HG03457 (cell line): Measurements from ENCODE around the gene DGCR2.

Source experiments
- ATAC-seq: cut with Tn5 transposase; IDR thresholded peaks from one replicate; pipeline ENCODE4 v1.9.1; 2021; ENCODE audit warnings: moderate number of reproducible peaks; ENCODE audit not compliant: unreplicated experiment

Gene DGCR2

GRCh38 chr22:19110064-19110458, 12.2 kb downstream of the DGCR2 start:
- no peak for ATAC-seq

GRCh38 chr22:19109198-19110063, 12.8 kb downstream of the DGCR2 start:
- ATAC-seq, result no peak

DNA sequence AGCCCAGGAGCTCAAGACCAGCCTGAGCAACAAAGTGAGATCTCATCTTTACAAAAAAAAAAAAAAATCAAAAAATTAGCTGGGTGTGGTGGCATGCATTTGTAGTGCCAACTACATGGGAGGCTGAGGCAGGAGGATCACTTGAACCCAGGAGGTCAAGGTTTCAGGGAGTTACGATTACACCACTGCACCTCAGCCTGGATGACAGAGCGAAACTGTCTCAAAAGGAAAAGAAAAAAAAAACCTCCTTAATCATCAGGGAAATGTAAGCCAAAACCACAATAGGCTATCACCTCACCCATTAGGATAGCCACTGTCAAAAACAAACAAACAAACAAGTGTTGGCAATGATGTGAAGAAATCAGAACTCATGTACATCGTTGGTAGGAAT, 13.4 kb downstream of the DGCR2 start:
- no peak for ATAC-seq

GRCh38 chr22:19107730-19108074, 14.5 kb downstream of the DGCR2 start:
- no peak for ATAC-seq

DNA sequence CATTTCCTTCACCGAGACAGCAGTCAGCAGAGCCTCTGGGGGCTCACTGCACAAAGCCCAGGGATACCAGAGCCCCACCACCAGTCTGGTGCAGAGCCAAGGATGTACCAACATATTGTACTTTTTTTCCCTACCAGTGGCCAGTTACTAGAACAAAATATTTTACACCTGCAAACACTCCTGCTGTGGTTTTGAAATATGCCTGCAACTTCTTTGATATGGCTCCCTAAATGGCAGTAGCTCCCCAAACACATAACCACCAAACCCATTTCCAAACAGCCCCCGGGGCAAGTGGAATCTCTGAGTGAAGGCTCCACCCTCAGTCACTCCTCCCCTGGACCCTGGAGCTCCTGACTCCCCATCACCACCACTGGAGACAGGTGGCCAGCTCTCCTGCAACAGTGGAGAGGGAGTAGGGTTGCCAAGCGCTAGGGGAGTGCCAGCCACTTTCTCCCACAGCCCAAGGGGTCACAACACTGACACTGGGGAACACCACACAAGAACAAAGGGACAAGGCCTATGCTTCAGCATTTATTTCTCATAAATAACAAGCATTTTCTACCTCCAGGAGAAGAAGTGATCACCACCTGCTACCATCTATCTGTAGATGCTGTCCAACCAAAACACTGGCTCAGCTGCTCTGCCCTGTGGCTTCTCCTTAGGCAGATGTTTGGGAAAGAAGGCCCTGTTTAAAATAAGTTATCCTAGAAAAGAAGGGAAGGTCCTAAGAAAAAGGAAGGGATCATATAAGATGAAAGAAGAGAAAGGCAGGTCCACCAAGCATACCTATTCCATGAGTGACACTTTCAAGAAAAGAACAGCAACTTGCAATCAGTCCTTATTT, 15.1 kb downstream of the DGCR2 start:
- ATAC-seq, result no peak

GRCh38 chr22:19105867-19106802, 16.1 kb downstream of the DGCR2 start:
- no peak for ATAC-seq

- no peak for ATAC-seq
These were observed 16.8 kb downstream of the DGCR2 start for GRCh38 chr22:19105456-19105855.

DNA sequence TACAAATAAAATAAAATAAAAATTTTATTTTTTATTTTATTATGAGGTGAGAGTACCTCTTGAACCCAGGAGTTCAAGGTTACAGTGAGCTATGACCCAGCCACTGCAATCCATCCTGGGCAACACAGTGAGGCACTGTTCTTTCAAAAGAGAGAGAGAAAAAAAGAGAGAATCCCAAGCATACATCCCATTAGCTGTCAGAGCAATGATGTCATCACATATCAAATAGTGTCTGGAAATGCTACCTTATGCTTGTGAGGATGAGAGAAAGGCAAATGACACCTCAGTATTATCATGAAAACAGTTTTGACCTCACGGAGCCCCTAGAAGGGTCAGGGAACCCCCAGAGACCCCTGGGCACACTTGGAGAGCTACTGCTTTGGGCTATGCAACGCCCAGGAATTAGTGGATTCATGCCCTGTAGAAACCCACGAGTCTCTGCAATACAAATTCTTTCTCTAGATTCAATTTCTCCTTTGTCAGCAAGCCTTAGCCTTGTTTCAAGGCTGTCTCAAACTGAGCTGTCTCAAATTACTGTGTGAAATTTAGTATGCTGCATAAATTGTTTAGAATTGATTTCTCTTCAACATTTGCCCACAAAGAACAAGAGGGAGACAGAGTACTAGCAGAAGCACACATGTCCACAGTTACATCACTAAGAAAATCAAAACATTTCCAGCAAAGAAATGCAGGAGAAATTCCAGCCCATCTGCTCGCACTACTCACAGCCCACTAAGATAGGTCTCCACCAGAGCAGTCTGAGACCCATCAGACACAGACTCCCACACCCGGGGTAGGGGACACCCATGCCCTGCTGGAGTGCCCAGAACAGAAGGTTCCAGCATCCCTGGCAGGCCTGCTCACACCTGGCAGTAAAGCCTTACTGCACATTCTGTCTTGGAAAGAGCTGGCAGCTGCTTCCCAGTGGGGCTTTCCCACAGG, 18.1 kb downstream of the DGCR2 start:
- no peak for ATAC-seq

DNA sequence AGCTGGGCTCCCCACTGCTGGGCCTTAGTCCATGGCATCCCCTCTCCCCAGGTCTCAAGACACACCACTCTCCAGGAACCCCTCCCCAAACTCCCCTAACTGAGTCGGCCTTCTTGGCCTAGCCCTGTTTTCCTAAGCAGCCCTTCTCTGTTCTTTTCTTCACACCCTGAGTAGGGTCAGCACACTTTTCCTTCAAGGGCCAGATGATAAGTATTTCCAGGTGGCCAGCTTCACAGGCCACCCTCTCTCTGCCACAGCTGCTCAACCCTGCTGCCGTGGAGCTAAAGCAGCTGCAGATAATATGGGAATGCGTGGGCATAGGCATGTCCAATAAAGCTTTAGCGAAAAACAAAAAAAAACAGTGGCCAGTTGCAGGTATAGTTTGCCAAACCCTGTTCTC, 24.1 kb downstream of the DGCR2 start:
- no peak for ATAC-seq

- no peak for ATAC-seq
These were observed 24.7 kb downstream of the DGCR2 start for GRCh38 chr22:19097518-19097917.

DNA sequence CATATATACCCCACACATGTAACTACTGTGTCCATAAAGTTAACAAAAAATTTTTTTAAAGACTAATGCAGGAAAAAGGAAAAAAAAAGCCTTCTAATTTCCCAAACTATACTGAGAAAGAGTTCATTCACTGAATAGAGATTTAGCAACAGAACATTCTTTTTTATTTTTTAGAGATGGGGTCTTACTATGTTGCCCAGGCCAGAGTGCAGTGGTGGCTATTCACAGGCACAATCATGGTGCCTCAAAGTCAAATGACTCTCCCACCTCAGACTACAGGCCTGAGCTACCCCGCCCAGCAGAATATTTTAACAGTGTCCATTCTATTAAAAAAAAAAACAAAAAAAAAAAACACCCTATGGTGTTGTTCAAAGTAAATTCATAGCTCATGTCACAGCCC, 25.7 kb downstream of the DGCR2 start:
- no peak for ATAC-seq

DNA sequence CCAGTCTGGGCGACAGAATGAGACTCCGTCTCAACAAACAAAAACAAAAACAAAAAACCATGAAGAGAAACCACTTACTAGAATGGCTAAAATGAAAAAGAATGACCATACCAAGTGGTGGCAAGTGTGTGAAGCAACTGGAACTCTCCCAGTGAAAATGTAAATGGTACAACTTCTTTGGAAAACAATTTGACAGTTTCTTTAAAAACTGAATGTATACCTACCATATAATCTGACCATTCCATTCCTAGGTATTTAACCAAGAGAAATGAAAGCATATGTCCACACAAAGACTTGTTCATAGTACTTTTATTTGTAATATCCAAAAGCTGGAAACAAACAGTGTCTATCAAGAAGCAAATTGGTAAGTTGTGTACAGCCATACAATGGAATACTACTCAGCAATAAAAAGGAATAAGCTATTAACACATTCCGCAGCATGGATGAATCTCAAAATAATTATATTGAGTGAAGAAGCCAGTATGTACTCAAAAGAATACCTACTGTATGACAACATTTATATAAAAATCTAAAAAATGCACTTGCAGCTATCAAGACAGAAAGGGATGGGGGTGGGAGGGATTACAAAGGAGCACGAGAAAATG, 27.7 kb downstream of the DGCR2 start:
- no peak for ATAC-seq

- ATAC-seq, result no peak
These were observed 29.5 kb downstream of the DGCR2 start for GRCh38 chr22:19092725-19093124.

DNA sequence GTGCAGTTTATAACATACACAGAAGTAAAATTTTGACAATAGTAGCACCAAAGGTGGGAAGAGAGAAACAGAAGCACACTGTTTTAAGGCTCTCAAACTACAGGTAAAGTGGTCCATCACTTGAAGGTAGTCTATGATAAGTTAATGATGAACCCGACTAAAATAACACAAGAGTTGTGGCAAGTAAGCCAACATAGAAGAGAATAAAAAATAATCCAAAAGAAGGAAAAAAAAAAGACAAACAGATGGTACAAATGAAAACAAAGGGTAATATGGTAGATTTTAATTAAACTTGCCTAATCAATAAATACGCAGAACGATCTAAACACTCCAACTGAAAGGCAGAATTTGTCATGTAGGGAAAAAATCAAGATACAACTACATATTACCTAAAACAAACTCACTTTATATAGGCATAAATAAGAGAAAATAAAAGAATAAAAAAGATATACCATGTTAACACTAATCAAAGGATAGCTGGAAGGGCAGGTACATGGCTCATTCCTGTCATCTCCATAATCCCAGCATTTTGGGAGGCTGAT, 31.6 kb downstream of the DGCR2 start:
- no peak for ATAC-seq

DNA sequence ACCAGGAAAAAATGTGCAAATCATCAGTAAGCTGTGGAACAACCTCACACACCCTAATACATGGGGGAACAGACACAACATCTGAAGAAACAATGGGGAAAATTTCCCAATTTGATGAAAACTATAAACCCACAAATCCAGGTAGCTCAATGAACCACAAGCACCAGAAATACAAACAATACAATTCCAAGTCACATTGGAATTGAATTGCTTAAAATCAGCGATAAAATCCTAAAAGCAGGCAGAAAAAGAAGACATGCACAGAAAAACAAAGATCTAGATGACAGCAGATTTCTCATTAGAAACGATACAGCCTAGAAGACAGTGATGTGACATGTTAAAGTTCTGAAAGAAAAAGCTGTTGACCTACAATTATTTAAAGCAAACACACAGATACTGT, 32.0 kb downstream of the DGCR2 start:
- no peak for ATAC-seq

- ATAC-seq, result no peak
These were observed 33.2 kb downstream of the DGCR2 start for GRCh38 chr22:19088866-19089595.

DNA sequence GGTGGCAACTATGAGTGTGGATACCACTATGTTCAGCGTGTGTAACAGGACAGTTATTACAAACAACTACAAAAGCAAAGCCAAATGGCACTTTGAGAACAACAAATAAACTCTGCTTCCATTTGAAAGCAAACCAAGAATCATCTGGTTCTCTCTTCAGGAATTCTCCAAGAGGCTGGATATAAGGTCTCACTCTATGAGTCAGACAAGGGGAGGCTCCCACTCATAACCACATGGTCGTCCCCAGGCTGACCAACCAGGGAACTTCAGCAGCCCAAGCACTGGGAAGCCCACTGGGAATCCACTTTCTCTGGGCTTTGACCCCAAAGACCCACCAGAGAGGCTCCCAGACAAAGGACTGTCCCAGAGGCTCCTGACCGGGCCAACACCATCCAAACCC, 35.3 kb downstream of the DGCR2 start:
- ATAC-seq, result no peak

DNA sequence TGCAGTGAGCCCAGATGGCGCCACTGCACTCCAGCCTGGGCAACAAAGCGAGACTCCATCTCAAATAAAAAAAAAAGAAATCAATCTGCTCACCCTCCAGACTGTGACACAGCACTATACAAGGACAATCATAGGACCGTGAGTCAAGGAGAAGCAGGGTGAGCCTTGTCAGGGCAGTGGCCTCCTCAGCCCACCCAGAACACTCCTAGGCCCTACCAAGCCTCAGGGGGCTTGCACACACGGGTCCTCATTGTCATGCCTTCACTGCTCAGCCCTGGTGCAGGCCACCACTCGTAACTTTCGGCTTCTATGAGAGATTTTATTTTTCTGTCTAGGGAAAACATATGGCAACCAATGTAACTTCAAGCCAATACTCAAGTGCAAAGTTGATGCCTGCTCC, 35.8 kb downstream of the DGCR2 start:
- no peak for ATAC-seq

- no peak for ATAC-seq
These were observed 36.9 kb downstream of the DGCR2 start for GRCh38 chr22:19085233-19085718.
